Stimulated activated CD4-positive, alpha-beta T cell treated with anti-CD3 and anti-CD28 coated beads, Interleukin-4, amount 100 ng/mL, for 1 hour (primary cell): ENCODE measurements around the gene AFDN.

Experiments
- DNase-seq: peaks from one replicate; pipeline ENCODE4 v3.0.0-alpha.2; 2020

Gene AFDN

DNA sequence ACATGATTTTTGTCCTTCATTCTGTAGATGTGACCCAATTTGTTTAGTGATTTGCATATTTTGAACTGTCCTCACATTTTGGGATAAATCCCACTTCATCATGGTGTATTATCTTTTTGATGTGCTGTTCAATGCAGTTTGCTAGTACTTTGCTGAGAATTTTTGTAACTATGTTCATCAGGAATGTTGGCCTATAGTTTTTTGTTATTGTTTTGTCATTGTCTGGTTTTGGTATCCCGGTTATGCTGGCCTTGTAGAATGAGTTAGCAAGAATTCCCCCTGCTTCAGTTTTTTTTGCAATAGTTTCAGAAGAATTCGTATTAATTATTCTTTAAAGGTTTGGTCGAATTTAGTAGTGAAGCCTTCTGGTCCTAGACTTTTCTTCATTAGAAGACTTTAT, 182.6 kb downstream of the AFDN start:
- DNase-seq, result no peak

DNA sequence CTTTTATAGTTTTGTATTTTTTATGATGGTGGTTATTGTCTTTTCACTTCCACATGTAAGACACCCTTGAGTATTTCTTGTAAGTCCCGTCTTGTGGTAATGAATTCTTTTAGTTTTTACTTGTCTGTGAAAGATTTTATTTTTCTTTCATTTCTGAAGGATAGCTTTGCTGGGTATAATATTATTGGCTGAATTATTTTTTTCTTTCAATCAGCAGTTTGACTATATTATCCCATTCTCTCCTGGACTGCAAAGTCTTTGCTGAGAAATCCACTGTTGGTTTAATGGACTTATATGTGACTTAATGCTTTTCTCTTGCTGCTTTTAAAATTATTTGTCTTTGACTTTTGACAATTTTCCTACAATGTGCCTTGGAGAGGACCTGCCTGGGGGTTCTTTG, 184.6 kb downstream of the AFDN start:
- no peak for DNase-seq

DNA sequence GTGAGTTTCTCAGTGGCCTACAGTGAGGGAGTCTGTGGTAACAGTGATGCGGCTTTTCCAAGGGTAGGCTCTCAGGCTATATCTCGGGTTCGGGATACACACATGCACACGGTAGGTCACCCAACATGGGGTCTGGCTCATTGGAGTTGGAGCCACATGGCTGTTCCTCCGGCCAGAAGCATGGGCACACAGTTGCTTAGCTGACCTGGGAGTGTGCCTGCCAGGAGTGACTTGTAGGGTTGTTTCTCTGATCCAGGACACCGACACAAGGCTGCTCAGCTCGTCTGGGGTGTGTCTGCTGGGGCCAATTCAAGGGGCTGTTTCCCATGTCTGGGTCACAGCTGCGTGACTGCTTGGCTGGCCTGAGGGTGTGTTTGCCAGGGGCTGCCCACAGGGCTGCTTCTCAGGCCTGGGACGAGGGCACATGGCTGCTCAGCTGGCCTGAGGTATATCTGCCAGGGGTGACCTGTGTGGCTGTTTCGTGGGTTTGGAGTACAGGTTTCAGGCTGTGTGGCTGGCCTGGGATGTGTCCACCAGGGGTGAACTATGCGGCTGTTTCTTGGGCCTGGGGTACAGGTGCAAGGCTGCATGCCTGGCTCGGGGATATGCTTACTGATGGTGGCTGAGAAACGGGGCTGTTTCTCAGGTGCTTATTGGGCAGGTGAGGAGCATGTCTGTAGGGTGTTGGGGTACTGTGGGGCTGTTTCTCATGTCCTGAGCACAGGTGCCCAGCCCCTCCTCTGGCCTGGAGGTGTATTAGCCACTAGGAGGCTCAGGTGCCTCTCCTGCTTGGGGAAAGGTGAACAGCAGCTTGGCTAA, 185.9 kb downstream of the AFDN start:
- no peak for DNase-seq

DNA sequence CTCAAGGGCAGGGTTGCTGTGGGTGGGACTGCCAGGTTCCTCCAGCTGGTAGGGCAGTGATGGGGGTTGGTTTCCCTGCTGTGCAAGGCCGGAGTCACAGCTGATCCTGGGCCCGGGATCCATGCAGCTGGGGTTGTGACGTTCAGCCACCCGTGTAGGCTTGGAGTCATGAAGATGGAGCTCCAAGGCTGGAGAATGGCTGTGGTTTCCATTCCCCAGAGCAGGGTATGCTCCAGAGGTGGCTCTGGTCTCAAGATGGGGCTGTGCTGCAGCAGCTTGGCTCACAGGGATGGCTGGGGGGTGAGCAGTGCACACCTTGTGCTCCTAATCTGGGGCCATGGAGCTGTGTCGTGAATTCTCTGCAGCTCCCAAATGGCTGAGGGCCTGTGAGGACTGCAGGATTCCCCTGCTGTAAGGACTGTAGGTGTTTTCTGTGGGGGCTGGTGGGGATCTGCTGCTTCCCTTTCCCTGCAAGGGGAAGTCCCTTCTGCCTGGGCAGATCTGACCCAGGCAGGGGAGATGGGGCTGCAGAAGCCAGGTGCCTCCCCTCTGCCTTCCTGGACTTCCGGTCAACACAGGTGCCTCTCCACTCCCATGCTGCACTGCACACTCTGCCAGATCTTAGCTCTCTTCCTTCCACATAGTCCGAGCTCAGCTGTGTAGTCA, 186.7 kb downstream of the AFDN start:
- no peak for DNase-seq

DNA sequence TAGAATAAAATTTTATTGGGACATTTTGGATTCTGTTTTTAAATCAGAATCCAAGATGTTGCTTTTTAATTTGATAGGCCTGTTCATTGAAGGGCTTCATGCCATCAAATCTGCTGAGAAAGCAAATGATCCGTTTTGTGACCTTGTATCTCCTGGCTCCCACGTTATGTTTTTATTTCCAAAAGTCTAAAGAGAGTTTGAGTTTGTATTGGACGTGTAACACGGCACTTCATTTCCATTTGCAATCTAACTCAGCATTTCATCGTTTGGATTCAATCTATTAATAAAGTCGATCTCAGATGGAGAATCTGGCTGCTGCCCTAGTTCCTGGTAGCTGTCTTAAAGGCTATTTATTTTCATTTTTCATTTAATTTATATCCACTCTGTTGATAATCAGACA, 187.7 kb downstream of the AFDN start:
- DNase-seq, result no peak

DNA sequence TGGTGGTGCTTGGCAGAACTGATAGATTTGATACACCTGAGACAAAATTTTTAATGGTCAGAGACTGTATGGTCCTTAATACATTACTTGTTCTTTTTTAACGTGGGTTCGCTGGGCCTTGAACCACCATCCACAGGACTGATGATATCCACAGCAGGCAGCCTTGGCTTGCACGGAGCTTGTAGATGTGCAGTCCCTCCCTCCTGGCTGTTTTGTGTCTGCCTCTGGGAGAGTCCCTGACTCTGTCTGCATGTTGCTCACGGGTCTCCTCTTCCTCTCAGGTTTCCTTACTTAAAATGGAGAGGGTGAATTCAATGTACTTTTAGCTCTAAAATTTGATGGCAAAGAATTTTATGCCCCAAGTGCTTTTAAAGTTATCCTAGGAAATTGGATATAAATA, 188.3 kb downstream of the AFDN start:
- no peak for DNase-seq

DNA sequence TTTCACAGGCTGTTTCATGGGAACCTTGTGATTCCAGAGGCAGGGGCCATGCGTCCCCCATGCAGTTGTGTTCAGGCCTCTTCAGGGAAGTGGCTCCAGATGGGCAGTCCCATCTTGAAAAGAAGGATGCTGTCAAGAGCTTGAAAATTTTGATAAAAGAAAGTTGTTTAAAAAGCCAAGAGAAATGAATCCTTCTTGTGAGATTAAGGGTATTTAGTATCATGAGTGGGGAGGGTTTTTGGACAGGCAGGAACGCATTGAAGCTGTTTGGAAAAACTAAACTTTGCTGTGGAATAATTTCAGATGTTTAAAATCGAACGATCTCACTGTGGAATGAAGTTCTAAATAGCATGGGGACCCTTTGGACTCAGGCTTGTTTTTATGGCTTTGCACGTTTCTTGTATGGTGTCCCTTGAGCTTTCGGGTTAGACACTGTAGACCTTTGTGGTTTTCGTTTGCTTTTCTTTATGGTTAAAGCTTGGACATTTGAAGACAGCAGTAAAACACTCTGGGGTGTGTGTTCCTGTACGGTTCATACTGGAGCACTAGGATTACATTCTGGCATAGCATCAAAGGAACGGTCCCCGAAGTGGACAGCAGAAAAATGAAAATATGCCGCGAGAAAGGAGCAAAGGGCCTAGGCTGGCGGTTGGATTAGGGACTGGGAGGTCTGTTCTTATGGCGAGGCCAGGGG, 188.9 kb downstream of the AFDN start:
- DNase-seq, result no peak

DNA sequence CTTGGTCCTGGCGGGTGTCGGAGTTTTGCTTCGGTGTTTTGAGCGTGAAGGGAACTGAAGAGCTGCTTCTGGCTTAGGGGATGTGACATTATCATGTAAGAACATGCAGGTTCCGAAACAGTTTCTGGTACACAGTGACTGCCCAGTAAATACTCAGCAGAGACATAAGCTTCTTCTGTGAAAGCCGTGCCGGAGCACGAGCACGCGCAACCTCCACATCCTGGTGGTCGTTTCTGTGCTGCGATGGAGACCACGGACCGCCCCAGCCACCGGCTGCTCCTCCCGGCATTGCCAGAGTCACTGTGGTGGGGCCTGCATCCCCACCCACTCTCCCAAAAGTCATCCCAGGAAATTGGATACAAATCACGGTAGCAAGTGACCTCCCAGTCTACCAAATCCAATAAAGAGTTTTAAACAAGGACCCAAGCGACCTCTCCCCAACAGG, 189.5 kb downstream of the AFDN start:
- DNase-seq, result no peak

DNA sequence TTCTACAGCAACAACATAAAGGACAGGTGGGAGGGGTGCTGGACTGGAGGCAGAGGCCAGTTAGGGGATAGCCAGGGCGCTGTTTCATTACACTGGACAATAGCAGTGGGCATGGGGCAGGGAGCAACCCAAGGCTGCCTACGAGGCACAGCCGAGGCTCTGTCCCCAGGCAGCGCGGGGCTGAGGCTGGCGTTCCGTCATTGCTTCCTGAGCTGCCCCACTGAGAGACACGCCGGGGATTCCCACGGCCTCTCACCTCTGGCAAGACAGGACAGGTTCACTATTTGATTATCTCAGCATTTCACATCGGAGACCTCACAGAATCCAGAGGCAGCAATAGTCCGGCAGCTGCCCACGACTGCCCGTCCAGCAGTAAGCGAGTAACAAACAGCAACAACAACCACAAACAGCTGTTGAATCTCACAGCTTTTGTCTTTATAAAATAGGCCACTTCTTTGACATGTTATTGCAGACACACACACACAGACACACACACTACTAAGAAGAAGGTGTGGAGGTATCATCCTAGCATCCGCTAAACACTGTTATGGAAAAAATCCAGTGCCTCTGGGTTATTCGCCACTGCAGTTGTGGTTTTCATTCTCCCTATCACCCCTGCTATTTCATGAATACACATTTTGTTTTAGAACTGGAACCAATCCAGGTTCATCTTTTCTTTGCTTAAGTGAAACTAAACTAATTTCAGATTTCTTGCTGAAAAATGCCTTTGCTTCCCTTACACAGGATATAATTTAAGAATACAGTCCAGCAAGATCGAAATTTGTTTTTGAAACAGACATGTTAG, 190.2 kb downstream of the AFDN start:
- DNase-seq, result no peak

DNA sequence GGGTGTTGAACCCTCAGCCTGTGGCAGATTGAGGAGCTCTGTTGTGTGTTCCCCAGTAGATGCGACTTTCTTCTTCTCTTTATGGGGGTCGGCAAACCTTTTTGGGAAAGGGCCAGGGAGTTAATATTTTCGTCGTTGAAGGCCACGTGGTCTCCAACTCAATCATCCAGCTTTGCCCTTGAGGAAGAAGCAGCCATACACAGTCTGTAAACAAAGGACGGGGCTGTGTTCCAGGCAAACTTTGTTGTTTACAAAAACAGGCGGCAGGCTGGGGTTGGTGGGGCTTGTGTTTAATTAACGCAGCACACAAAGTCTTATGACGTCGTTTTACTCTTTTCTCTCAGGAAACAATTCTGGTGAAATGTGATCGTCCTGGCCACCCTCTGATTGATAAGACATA, 190.9 kb downstream of the AFDN start:
- no peak for DNase-seq

DNA sequence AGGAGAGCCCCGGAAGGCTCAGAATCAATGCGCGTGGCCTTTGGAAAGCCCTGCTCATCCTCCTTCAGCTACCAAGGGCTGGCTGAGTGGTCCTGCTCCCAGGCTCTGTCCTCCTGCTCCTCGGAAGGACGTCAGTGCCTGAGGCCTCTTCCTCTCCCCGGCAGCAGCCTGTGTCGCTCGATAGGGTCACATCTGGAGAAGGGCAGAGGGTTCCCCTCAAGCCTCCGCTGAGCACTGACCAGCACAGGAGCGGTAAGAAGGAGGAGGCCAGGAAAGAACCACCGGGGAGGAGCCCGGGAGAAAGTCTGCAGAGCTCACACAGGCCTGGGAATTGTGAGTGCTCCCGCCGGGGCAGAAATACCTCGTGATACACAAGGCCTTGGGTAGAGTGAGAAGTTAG, 192.0 kb downstream of the AFDN start:
- no peak for DNase-seq

DNA sequence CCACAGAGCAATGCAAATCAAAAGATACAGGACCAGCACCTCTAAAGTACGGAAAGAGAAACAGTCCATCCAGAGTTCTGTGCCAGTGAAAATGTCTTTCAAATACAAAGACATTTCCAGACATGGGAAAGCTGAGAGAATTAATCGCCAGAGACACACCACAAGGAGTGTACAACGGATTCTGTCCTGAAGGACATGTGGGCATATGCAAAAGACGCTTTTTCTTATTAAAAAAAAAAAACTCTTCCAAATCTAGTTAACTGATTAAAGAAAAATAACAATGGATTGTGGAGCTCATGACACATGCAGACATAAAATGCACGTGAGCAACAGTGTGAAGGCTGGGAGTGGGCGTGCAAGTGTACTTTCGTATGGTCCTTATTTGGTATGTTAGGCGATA, 193.5 kb downstream of the AFDN start:
- no peak for DNase-seq

DNA sequence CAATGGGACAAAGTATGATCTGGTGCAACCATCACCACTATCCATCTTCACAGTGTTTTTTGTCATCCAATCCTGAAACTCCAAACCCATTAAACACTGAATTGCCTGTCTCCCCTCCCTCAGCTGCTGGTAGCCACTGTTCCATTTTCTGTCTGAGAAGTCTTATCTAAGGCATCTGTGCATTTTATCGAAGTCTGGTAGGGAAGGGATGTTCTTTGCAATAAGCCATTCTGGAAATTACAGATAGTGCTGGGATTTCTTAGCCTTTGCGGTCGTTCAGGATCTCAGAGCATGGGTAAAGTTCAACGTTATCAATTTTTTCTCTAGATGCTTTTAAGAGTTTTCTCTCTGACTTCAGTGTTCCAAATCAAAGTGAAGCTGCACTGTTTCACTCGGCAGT, 194.9 kb downstream of the AFDN start:
- no peak for DNase-seq
